Fibroblast of lung (primary cell): ENCODE measurements around the gene HPX.

Source experiments
- EZH2 ChIP-seq: IDR thresholded peaks from 2 replicates; pipeline ENCODE4 v1.5.1; 2012; ENCODE audit warnings: low read length, control low read depth, mild to moderate bottlenecking; ENCODE audit errors: missing control alignments
- TF ChIP-seq, protein P1 (sequence below), 2 donors: IDR thresholded peaks in 1 of 2; conservative IDR thresholded peaks in 1 of 2; 1 replicate in 1 of 2; 2 replicates in 1 of 2; pipeline ENCODE4 v1.5.1; 2011 to 2012; ENCODE audit warnings: low read length in 2 of 2, control low read depth in 1 of 2, inconsistent platforms in 1 of 2, low read depth in 1 of 2, mild to moderate bottlenecking in 1 of 2

DNA sequence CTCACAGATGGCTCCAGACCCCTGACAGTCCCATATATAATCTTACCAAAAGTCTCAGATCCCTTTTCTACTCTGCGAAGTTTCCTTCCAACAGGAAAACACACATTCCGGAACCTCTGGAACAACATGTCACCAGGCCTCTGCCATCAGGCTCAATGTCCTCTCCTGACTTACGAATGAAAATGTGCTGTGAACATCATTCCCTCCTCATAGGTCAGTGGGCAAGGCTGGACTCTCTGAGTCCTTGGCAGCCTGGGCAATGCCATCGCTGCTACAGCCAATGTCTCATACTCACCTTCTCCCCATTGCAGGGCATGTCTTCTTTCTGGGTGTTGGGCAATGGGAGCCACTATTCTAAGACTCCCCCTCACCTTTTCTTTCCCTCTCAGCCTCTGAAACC is 1.7 kb upstream of the HPX start:
- TF ChIP-seq, protein P1, sequence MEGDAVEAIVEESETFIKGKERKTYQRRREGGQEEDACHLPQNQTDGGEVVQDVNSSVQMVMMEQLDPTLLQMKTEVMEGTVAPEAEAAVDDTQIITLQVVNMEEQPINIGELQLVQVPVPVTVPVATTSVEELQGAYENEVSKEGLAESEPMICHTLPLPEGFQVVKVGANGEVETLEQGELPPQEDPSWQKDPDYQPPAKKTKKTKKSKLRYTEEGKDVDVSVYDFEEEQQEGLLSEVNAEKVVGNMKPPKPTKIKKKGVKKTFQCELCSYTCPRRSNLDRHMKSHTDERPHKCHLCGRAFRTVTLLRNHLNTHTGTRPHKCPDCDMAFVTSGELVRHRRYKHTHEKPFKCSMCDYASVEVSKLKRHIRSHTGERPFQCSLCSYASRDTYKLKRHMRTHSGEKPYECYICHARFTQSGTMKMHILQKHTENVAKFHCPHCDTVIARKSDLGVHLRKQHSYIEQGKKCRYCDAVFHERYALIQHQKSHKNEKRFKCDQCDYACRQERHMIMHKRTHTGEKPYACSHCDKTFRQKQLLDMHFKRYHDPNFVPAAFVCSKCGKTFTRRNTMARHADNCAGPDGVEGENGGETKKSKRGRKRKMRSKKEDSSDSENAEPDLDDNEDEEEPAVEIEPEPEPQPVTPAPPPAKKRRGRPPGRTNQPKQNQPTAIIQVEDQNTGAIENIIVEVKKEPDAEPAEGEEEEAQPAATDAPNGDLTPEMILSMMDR (conservative IDR thresholded peaks at IDR 0.05 in 1 of 2, IDR thresholded peaks at IDR 0.05 in 1 of 2; ENCODE audit: low read depth in 1 of 2, low read length in 2 of 2), result no peak
- no peak for TF ChIP-seq EZH2
